Activated CD4-positive, alpha-beta T cell treated with anti-CD3 and anti-CD28 coated beads, Interleukin-2, amount 10 ng/mL, durations not matched to agents 24 days and 14 days (primary cell): ENCODE measurements around the gene RAB4A. TPM values are rescaled to one million over a fixed set of nuclear protein-coding genes. Genes with fewer than 3 reads are reported as not detected.
"Not testable (repeated sequence)": the region's sequence is repeated elsewhere in the genome, so short reads cannot be mapped to it uniquely, and the experiment has no call there.

Source experiments
- DNase-seq: peaks from one replicate; pipeline ENCODE4 v3.0.0; 2022
- H3K27ac Mint-ChIP-seq: one replicate; pipeline ENCODE4 v1.8.0; 2022; ENCODE audit warnings: mild to moderate bottlenecking, mixed read lengths
- H3K27me3 Mint-ChIP-seq: one replicate; pipeline ENCODE4 v1.8.0; 2022; ENCODE audit warnings: mixed read lengths
- H3K36me3 Mint-ChIP-seq: one replicate; pipeline ENCODE4 v1.8.0; 2022; ENCODE audit warnings: low read depth, mild to moderate bottlenecking, mixed read lengths
- H3K4me1 Mint-ChIP-seq: one replicate; pipeline ENCODE4 v1.8.0; 2021; ENCODE audit warnings: mixed read lengths
- H3K4me3 Mint-ChIP-seq: one replicate; pipeline ENCODE4 v1.8.0; 2022; ENCODE audit warnings: mild to moderate bottlenecking, moderate library complexity, mixed read lengths
- H3K9me3 Mint-ChIP-seq: one replicate; pipeline ENCODE4 v1.8.0; 2021; ENCODE audit warnings: mixed read lengths
- intact Hi-C: fragments of 100-400 bp; cut with micrococcal nuclease; formaldehyde crosslinking; loops from one replicate; pipeline ENCODE4 v1.15.1; 2023
- total RNA-seq: library from RNA; stranded (reverse); gene quantifications from 2 replicates; pipeline ENCODE4 v1.2.3, GENCODE V29; 2022

Gene RAB4A
- total RNA-seq, 1 donor from 2014 or later = 34.8 TPM

DNA sequence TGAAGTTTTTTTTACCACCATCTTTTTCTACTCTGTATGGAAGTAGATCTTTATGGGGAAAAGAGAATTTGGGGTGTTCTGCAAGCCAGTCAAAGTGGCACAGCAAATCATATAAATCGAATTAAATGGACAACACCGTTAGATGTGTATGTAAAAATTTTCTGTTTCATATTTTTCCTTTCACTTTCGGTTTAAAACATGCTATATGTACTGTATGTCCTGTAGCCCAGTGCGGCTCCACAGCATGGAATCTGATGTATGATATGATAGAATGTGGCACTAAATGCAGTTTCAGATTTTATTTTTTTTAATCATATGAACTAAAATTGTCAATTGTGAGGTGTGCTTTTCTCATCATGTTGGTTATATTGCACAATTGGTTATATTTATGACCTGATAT lies 32.9 kb downstream of the RAB4A start:
- Mint-ChIP-seq H3K9me3 (no peaks in the 10 kb centered on the region), H3K4me3 (no peak overlapping the region), H3K4me1 (peaks cover 17% of the 10 kb centered on the region), H3K27me3 (no peaks in the 10 kb centered on the region), H3K27ac (no peak overlapping the region), H3K36me3 (peaks cover 55% of the 10 kb centered on the region)
- no peak for DNase-seq
- intact Hi-C loops = no loop called here

DNA sequence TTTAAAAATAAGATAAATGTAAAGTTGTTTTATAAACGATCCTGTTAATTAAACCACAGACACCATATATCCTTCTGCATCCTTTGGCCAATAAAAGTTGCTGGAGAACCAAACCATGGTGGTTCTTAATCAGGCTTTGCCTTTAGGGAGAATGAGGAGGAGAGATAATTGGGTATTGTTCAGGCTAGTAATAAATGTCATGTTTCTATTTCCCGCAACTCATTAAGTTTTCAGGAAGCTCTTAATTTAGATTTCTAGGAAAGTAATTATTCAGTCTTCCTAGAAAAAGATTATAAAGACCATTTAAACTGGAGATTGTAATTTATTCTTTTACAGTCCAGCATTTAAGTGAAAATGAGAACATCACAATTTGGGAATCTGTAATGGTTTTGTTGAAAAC lies 34.5 kb downstream of the RAB4A start:
- no peaks in the 10 kb centered on the region for H3K27me3 Mint-ChIP-seq
- H3K9me3 Mint-ChIP-seq = no peaks in the 10 kb centered on the region
- peaks cover 43% of the 10 kb centered on the region for H3K36me3 Mint-ChIP-seq
- intact Hi-C loops = no loop called here
- no peak overlapping the region for H3K4me3 Mint-ChIP-seq
- peaks cover 11% of the 10 kb centered on the region for H3K4me1 Mint-ChIP-seq
- no peak overlapping the region for H3K27ac Mint-ChIP-seq
- no peak for DNase-seq

DNA sequence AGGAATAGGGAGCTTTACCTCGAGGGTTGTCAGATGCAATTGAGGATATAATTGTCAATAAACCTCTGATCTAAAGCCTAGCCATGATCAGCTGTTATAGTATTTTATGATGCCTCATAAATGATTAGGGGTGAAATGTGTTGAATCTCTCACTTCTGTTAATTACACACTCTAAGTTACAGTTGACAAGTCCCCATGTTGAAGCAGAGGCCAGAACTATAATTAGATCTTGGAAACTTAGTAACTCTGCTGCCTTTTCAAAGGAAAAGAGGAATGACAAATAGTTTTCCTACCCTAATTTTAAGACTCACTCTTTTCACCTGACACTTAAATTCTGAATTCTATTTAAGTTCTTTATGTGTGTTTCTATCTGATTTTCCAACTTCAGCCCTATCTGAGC lies 38.2 kb downstream of the RAB4A start:
- H3K9me3 Mint-ChIP-seq = no peaks in the 10 kb centered on the region
- no peak overlapping the region for H3K27ac Mint-ChIP-seq
- no peaks in the 10 kb centered on the region for H3K27me3 Mint-ChIP-seq
- H3K4me3 Mint-ChIP-seq = no peak overlapping the region
- H3K36me3 Mint-ChIP-seq = peaks cover 29% of the 10 kb centered on the region
- H3K4me1 Mint-ChIP-seq = no peaks in the 10 kb centered on the region
- DNase-seq = no peak
- intact Hi-C loops = no loop called here

DNA sequence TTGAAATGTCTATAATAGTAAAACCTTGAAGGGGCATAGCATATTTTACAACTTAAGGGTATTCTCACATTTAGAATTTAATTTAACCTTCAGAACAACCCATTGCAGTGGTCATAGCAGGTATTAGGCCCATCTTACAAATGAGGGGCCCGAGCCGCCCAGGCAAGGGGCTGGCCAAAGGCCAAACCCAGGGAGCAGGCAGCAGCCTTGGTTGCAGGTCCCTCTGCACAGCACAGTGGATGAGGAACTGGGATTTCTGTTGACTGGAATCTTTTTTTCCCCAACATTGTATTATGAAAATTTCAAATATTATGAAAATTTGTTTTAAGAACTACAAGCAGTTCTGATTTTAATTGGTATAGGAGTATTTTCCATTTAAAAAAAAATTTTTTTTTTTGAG lies 38.8 kb downstream of the RAB4A start:
- H3K36me3 Mint-ChIP-seq = peaks cover 24% of the 10 kb centered on the region
- no peaks in the 10 kb centered on the region for H3K27me3 Mint-ChIP-seq
- H3K4me3 Mint-ChIP-seq = no peak overlapping the region
- H3K9me3 Mint-ChIP-seq = no peaks in the 10 kb centered on the region
- no peak overlapping the region for H3K27ac Mint-ChIP-seq
- intact Hi-C loops = no loop called here
- no peak for DNase-seq
- no peaks in the 10 kb centered on the region for H3K4me1 Mint-ChIP-seq

DNA sequence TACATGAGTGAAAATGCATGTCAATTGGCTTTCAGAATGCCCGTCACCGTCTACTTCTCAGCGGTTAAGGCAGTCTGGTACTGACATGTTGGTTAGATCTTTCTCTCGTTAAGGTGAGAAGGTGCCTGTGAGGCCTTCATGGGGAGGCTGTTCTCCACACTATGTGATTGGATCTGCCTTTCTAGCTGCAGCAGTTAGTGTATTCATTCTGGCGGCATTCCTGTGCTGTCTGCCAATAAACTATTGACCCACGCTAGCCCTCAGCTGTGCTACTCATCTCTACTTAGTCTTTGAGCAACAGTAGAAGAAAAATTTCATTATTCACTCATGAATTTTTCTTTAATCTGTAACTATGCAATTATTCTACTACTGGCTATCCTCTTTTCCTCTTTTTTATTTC lies 39.9 kb downstream of the RAB4A start:
- intact Hi-C loops = no loop called here
- no peaks in the 10 kb centered on the region for H3K9me3 Mint-ChIP-seq
- H3K4me3 Mint-ChIP-seq = no peak overlapping the region
- no peak overlapping the region for H3K27ac Mint-ChIP-seq
- H3K36me3 Mint-ChIP-seq = peaks cover 21% of the 10 kb centered on the region
- H3K4me1 Mint-ChIP-seq = no peaks in the 10 kb centered on the region
- H3K27me3 Mint-ChIP-seq = no peaks in the 10 kb centered on the region
- no peak for DNase-seq

DNA sequence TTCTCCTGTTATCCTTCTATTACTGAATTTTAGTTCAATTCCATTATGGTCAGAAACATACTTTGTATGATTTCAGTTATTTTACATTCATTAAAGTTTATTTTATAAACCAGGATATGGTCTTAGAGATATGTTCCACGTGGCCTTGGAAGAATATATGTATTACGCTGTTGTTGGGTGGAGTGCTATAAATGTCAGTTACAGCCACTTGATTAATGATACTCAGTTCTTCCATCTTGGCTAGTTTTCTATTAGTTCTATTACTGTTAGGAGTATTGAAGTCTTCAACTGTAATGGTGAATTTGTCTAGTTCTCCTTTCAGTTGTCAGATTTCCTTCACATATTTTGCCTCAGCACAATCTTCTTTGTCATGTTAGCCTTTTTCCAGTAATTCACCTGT lies 45.3 kb downstream of the RAB4A start:
- Mint-ChIP-seq H3K4me3 (no peak overlapping the region), H3K9me3 (no peaks in the 10 kb centered on the region), H3K36me3 (peaks cover 18% of the 10 kb centered on the region), H3K27me3 (no peaks in the 10 kb centered on the region), H3K27ac (no peak overlapping the region), H3K4me1 (no peaks in the 10 kb centered on the region)
- DNase-seq = no peak
- intact Hi-C loops = no loop called here

DNA sequence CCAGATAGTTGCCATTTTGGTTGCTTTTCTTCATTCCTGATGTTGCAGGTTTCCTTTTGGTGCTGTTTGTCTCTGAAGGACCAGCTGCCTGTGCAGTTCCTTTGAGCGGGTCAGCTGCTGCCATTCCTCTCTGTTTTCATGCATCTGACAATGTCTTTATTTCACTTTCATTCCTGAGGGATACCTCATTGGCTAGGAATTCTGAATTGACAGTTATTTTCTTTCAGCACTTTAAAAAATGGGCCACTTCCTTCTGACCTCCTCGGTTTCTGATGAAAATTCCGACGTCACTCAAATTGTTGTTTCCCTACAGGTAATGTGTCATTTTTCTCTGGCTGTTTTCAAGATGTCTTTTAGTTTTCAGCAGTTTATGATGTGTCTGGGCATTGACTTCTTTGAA lies 47.1 kb downstream of the RAB4A start:
- no peaks in the 10 kb centered on the region for H3K27me3 Mint-ChIP-seq
- H3K4me1 Mint-ChIP-seq = no peaks in the 10 kb centered on the region
- no peak for DNase-seq
- peaks cover 24% of the 10 kb centered on the region for H3K36me3 Mint-ChIP-seq
- H3K9me3 Mint-ChIP-seq = no peaks in the 10 kb centered on the region
- intact Hi-C loops = no loop called here
- no peak overlapping the region for H3K4me3 Mint-ChIP-seq
- H3K27ac Mint-ChIP-seq = no peak overlapping the region

DNA sequence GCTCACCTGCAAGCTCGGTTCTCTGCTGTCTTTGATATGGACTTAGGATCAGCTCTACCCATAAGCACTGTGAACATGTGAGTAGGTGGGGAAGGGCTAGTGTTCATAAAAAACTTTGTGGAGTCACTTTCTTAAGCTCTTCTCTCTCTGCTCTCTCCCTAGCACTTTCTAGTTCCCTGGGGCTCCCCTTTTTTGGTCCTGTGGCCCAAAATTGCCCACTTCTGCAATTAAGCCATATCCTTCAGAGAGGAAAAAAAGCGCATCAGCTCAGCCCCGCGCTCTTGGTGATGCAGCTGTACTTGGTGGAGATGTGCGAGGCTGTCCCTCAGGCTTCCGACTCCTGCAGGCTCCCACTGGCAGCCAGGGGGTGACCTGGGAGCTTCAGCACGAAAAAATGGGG lies 48.6 kb downstream of the RAB4A start:
- no peak overlapping the region for H3K27ac Mint-ChIP-seq
- no peaks in the 10 kb centered on the region for H3K27me3 Mint-ChIP-seq
- intact Hi-C loops = no loop called here
- H3K36me3 Mint-ChIP-seq = peaks cover 28% of the 10 kb centered on the region
- peak; percentile 52 for DNase-seq
- H3K4me1 Mint-ChIP-seq = peaks cover 5% of the 10 kb centered on the region
- H3K9me3 Mint-ChIP-seq = no peaks in the 10 kb centered on the region
- H3K4me3 Mint-ChIP-seq = no peak overlapping the region

DNA sequence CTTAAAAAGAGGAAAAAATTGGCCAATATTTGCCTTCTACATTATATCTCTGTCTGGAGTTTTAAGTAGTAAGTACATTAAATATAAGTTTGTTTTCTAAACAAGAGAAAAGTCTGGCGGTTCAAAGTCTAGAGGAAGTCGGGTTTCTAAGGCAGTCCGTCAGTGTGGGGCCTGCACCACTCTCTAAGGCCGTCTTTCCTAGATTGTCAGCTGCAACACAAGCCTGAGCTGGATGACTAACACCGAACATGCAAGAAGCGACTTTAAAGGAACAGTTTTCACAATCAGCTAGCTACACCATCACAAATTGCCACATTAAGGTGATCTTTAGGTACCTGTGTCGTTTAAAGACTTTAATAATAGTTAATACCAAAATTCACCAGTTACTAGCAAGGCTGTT lies 52.3 kb downstream of the RAB4A start:
- H3K27me3 Mint-ChIP-seq = no peaks in the 10 kb centered on the region
- peaks cover 48% of the 10 kb centered on the region for H3K36me3 Mint-ChIP-seq
- no peak for DNase-seq
- intact Hi-C loops = no loop called here
- peaks cover 27% of the 10 kb centered on the region for H3K4me1 Mint-ChIP-seq
- no peak overlapping the region for H3K4me3 Mint-ChIP-seq
- H3K27ac Mint-ChIP-seq = no peak overlapping the region
- no peaks in the 10 kb centered on the region for H3K9me3 Mint-ChIP-seq

DNA sequence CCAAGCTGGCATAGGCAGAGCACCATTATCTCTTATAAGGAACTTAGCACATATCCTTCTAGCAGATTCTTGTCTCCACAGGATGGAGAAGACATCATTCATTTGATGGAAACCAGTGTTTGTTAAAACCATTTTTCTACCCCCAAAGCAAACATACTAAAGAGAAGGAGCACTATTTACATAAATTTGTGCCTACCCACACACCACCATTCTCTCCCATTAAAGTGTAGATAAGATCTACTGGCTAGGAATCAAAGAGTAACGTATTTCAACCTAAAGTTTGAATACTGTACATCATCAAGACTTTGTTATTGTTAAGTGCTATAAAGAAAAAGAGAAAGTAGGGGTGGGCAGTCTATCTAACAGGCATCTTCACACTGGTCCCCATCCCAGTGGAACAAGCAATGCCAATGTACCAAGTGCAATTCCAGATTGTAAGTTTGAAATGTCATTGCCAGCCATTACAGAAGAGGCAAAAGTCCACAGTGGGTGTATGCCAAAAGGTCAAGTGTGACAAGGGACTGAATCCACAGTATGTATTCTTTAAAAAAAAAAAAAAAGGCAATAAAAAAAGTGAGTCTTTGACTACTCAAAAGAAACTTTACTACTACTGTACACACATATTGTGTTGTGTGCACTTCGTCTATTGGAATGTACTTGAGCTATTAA lies 53.1 kb downstream of the RAB4A start:
- intact Hi-C loops = no loop called here
- no peak for DNase-seq
- H3K27ac Mint-ChIP-seq = no peak overlapping the region
- H3K4me3 Mint-ChIP-seq = no peak overlapping the region
- H3K36me3 Mint-ChIP-seq = peaks cover 49% of the 10 kb centered on the region
- H3K9me3 Mint-ChIP-seq = no peaks in the 10 kb centered on the region
- no peaks in the 10 kb centered on the region for H3K27me3 Mint-ChIP-seq
- peaks cover 29% of the 10 kb centered on the region for H3K4me1 Mint-ChIP-seq

DNA sequence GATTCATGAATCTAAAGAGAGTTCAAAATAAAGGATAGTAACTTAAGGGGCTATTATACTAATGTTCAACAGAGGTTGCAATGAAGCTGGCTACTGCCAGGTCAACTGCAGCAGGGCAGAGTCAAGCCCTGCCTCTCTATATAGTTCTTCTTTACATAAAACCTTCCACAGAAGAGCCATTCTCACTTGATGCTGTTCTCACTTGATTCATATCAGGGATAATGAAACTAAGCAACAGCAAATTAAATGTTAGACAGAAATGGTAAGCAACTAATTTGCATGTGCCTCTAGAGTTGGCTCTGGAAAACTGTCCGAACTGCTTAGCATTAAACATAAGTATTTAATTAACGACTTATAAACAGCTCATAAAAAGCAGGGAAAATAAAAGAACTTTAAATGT lies 54.5 kb downstream of the RAB4A start:
- peaks cover 46% of the 10 kb centered on the region for H3K36me3 Mint-ChIP-seq
- peaks cover 29% of the 10 kb centered on the region for H3K4me1 Mint-ChIP-seq
- no peak for DNase-seq
- peak overlapping the region; percentile 81 for H3K27ac Mint-ChIP-seq
- H3K9me3 Mint-ChIP-seq = no peaks in the 10 kb centered on the region
- intact Hi-C loops = no loop called here
- peak overlapping the region; percentile 69 for H3K4me3 Mint-ChIP-seq
- H3K27me3 Mint-ChIP-seq = no peaks in the 10 kb centered on the region

DNA sequence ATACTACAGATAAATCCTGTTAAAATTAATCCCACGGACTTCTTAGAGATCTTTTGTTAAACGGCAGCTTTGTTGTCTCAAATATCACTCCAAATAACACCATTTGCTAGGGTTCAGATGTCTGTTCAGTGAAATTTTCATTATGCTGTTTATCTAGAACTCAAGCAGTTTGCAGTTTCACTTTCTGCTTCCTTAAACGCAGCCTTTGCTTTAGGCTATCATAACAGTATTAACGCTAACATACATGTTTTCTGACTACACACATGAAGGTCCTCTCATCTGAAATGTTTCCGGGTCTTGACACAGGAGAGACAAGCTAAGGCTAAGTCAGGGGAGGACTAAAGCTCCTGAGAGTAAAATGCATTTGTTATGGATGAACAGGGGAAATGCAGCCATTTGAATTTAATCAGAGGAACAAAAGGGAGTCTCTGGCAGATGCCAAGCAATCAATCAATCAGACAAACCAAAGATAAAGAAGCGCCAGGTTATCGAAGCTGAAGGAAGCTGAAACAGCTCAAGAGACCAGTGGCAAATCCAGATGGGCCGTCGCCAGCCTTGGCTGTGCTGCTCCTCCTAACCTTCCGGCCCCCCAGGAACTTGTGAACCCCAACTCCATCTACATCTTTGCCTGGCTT lies 55.1 kb downstream of the RAB4A start:
- DNase-seq = peak; percentile 66
- Mint-ChIP-seq H3K4me3 (peak overlapping the region; percentile 69), H3K27ac (peak overlapping the region; percentile 81), H3K36me3 (peaks cover 46% of the 10 kb centered on the region), H3K4me1 (peaks cover 29% of the 10 kb centered on the region), H3K27me3 (no peaks in the 10 kb centered on the region), H3K9me3 (no peaks in the 10 kb centered on the region)
- intact Hi-C loops = no loop called here

DNA sequence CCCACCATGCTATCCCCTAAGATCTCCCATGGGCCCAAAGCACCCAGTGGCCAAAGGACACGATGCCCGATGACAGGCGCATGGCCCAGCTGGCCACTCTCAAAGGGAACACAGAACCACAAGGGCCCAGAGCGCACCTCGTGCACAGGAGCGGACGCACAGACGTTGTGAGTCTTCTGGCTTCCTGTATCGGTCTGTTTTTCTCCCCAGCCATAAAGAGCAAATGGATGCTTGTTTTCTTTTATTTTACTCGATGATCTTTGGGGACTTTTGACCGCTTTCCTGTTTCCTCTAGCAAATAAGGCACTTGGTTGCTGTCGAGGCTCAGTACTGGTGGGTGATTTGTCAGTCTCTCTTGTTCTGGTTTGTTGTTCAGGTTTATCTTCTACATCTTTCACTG lies 55.7 kb downstream of the RAB4A start:
- Mint-ChIP-seq H3K27ac (peak overlapping the region; percentile 81), H3K36me3 (peaks cover 46% of the 10 kb centered on the region), H3K27me3 (no peaks in the 10 kb centered on the region), H3K9me3 (no peaks in the 10 kb centered on the region), H3K4me3 (peak overlapping the region; percentile 69), H3K4me1 (peaks cover 29% of the 10 kb centered on the region)
- intact Hi-C loops = no loop called here
- DNase-seq = peak; percentile 57

DNA sequence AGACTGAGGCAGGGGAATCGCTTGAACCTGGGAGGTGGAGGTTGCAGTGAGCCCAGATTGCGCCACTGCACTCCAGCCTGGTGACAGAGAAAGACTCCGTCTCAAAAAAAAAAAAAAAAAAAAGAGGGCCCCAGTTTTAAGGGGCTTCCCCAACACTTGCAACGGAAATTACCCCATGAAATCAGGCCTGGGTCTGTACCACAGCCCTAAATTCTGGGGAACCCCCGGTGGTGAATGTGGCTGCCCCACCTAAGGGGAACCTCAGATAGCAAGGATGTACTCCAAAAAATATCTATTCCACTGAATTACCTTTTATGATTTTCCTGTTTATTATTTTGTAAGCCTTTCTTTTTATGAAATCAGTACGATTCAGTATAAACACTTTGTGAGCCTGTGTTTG lies 56.9 kb downstream of the RAB4A start:
- H3K27ac Mint-ChIP-seq, H3K9me3 Mint-ChIP-seq, H3K27me3 Mint-ChIP-seq, intact Hi-C loops, H3K4me3 Mint-ChIP-seq: not testable (repeated sequence)
- peak; percentile 62 for DNase-seq
- peaks cover 40% of the 10 kb centered on the region for H3K36me3 Mint-ChIP-seq
- peaks cover 29% of the 10 kb centered on the region for H3K4me1 Mint-ChIP-seq
